ENCODE results near the gene TCEAL4.
"Not testable (repeated sequence)": the region's sequence is repeated elsewhere in the genome, so short reads cannot be mapped to it uniquely, and the experiment has no call there.

The TCEAL4 gene

DNA sequence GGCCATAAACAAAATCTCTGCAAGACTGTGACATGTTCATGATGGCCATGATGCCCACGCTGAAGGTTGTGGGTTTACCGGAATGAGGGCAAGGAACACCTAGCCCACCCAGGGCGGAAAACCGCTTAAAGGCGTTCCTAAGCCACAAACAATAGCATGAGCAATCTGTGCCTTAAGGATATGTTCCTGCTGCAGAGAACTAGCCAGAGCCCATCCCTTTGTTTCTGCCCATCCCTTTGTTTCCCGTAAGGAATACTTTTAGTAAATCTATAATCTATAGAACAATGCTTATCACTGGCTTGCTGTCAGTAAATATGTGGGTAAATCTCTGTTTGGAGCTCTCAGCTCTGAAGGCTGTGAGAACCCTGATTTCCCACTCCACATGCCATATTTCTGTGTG, 9.9 kb downstream of the TCEAL4 start:
- DNase-seq, result not testable (repeated sequence)

DNA sequence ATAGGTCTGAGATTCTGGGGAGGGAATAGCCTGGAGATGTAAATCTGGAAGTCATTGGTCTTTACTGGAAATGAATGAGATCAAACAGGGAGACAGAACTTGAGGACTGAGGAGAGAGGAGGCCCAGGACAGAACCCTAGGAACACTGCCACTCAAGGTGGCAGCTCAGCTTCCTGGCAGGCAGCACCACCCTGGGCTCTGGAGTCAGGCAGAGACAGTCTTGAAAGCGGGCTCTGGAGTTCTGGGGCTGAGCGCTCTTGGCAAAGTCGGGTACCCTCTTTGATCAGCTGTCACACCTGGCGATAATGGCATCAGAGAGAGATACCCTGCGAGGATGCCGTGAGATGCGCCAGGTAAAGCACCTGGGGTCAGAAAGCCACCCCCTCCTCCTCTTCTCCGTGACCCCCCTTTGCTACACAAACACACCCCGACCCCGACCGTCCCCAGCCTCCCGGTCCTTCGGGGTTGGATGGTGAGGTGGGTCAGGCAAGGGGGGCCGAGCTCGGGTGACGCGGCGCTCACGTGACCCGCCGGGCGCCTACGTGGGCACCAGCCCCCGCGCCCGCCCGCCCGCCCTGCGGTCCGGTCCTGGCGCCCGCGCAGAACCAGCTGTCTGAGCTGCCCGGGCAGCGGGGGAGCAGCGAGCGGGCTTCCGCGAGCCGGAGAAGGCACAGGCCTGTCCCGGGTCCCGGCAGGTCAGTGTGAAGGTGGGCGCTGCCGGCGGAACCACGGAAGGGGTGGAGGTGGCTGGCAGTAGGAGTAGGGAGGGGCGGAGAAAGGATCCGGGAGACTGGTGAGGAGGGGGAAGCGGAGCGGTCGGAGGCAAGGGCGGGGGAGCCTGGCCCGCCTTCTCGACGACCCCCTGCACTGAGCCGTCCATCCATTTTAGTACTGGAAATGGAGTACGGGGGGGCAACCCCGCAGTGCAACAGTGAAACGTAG, 22.3 kb downstream of the TCEAL4 start, which contains the start of gene TCEAL3:
Gene TCEAL3 (plus strand): TSS at position 600 of the 942 bp plus-strand sequence. CDS start 1,102 bp downstream, outside the sequence.
- DNase-seq, result peak in 1 of 2 experiments; percentile 27

DNA sequence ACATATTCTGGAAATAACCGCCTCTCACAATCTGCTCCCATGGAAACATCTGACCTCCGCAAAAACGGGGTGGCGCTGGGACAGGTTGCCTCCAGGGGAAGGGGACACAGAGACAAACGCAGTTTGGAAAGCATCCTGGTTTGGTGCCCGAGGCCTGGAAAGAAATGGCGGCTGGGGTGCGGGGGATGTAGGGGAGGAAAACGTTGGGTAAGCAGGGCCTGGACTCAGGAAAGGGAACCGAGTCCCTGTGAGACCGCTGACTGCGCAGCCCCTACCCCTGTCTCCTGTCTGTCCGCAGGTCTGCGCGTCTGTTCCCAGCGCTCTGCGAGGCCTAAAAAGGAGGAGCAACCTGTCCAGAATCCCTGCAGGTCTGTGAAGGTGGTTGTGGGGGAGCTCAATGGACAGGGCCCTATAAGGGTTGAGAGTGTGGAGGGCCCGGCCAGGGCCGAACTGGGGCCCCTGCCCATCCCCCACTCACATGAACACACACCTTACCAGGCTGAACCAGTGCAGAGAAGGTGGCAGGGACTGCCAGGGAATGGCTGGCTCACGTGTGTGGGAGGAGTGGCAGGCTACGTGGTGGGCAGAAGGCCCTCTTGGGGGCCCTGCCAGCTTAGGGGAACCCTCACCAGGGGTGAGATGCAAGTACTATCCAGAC, 23.1 kb downstream of the TCEAL4 start:
- no peak for DNase-seq

DNA sequence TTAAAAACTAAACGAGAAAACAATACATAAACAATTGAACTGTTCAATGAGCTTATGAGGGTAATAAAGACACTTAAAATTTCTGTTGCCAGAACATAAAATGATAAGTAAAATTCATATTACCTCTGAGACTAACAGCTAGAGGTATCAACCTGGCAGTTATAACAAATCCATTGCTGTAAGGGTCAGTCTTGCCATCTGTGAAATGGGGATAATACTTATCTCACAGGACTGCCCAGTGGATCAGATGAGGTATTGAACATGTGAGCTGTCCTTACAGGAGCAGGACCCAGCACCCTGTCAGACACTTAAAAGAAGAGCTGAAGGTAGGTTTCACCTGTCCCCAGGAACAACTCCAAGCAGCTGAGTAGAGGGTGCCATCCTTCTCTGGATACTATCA, 25.0 kb downstream of the TCEAL4 start:
- DNase-seq, result no peak

DNA sequence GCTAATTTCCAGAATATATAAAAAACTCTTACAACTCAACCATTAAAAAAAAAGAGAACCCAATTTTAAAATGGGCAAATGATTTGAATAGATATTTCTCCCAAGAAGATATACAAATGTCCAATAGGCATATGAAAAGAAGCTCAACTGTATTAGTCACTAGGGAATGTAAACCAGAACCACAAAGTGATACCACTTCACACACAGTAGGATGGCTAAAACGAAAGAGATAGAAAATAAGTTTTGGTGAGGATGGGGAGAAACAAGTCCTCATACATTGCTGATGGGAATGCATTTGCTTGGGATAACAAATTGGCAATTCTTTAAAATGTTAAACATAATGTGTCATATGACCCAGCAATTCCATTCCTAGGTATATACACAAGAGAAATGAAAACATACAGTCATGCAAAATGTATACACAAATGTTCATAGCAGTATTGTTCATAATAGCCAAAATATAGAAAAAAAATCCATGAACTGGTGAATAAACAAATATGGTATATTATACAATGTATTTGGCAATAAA, 28.1 kb downstream of the TCEAL4 start:
- DNase-seq, result no peak

DNA sequence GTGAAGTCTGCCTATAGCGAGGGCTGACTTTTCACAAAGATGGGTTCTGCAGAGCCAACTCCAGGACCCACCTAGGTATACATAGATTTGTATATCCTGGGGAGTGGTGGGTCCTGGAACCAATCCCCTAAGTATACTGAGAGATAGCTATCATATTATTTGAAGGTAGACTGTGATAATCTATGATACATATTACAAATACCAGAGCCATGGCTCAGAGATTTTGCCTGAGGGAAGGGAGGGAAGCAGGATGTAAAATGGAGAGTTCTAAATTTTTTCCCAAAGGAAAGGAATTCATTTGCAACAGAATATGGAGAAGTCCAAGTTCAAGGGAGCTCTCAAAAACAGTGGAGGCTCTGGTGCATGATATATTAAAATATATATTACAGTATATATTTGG, 29.7 kb downstream of the TCEAL4 start:
- no peak for DNase-seq

DNA sequence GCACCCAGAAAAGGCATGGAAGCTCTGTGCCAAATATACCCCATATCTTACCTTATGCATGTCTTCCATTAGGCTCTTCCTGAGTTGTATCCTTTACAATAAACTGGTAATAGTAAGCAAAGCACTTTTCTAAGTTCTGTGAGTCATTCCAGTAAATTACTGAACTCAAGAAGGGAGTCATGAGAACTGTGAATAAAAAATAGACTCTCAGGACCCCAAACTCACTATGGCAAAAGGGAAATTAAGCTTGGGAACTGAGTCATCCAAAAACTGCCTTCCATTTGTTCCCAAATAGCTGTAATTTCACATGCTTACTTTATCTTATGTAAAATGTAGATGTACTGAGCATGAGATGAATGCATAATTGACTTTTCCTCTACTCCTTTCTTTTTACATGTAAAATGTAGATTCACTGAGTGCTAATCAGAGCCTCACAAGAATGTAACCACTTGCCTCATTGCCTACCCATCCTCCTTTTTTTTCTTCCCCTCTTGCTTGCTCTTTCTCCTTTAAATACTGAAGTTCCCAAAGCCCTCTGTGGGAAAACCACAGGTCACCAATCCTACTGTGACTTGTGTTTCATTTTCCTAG, 30.6 kb downstream of the TCEAL4 start:
- DNase-seq, result no peak

DNA sequence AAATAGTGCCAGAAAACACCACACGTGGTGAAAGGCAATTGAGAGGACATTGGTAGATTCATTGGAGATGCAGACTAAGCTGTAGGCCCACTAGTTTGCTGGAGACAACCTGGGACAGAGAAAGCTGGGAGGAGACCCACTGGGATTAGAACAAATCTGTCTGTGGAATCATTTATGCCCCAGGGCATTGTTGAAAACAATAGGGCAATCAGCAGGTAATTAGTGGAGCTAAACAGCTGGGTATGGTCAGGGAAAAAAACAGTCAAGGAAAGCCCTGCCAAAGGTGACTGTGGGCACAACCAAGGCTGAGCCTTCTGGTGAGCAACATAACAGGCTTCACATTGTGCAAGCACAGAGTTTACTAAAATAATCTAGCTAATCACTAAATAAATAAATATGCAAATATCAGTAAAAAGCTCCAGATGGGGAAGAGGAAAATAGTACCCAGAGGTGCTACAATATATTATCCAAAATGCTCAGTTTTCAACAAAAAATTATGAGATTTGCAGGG, 31.4 kb downstream of the TCEAL4 start:
- DNase-seq, result no peak

DNA sequence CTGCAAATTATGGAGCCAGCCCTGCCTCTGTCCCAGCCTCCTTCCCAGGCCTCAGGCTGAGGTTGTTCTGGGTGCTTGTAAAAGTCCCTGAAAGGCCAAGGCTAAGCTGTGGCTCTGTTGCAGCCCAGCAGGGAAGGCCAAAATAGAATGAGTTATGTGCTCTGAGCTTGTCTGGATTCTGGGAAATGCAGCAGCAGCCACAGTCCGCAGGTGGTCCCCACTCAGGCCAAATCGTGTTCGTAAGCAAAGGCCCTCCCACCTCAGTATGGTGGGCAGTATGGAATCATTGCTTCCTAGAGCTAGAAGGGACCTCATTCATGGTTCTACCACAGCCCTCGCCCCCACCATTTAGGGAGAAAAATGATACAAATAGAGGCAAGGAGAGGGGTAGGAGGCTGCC, 38.8 kb downstream of the TCEAL4 start:
- no peak for DNase-seq

DNA sequence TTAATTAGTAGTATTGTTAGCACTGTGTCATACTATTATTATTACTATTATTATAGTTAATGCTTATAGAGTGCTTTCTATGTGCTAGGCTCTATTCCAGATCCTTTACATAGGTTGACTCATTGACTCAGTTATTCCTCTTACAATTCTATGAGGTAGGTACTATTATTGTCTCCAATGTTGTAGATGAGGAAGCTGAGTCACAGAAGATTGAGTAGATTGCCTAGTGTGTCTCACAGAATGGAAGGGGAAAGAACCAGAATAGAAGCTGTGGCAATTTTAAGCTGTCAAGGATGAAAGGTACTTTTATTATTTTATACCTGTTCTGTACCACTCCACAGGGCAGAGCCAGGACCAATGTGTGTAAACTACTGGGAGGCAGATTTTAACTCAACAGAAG, 41.5 kb downstream of the TCEAL4 start:
- DNase-seq, result no peak

DNA sequence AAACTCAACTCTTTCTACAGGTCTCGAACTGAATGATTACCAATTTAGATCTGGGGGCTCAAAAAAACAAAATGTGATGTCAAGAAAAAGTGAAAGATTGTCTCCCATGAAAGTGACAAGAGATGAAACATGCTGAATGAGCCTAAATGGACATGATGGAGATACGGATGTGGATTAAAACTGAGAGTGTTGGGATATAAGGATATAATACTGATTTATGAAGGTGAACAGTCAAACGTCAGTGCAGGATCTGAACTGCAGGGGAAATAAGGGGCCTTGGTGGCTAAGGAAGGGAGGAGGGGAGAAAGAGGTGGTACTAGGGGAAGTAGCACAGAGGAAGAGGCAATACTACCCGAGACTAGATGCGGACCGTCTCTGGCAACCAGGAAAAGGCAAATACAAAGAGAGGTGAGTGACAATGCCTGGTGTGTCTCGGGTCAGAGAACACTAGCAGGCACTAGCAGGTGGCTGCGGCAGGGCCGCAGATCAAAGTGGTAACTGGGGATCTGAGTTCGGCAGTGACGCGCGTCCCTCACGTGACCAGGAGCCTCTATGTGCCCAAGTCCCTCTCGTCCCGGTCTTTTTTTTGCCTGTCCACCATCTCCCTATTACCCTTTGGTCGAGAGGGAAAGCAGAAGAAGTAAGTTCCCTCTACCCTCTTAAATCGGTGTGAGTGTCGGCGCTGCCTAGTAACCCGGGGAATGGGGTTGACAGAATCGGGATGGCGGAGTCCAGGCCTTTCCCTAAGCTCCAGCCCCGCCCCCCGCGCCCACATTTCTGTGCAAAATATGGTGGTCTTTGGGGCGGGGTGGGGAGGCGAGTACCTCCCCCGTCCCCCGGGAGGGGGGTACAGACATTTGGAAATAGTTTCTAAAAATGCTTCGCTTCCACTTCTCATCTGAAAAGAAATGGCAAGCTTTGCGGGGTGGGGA, 43.3 kb downstream of the TCEAL4 start, which contains the start of gene TCEAL1:
Gene TCEAL1 (plus strand): TSS at position 590 of the 932 bp plus-strand sequence. CDS start 942 bp downstream, outside the sequence.
- DNase-seq, result peak in 1 of 2 experiments; percentile 18

DNA sequence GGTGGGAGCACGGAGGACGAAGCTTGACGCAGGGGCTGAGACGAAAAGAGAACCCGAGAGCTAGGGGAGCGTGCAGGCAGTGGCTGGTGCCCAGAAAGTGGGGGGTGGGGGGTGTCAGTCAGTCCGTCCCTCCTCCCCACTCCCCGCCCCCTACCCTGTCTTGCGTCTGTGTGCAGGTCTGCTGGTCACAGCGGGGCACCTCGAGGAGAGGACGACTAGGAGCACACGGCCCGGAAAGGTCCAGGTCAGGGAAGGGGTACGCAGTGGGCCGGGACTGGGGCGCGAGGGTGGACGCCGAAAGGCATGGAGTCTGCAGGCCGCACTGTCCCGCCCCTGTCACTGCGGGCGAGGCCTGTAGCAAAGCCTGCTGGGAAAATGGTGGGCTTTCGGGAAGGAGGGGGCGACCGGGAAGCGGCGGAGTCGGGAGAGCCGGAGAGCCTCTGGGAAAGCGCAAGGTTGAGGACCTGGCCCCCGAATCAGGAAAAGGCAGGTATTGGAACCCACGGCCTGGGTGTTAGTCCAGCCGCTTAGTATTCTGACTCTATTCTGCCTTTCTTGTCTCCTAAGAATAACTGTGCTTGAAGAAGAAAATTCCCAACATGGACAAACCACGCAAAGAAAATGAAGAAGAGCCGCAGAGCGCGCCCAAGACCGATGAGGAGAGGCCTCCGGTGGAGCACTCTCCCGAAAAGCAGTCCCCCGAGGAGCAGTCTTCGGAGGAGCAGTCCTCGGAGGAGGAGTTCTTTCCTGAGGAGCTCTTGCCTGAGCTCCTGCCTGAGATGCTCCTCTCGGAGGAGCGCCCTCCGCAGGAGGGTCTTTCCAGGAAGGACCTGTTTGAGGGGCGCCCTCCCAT, 44.2 kb downstream of the TCEAL4 start:
- DNase-seq, result peak; percentile 27 to 36

DNA sequence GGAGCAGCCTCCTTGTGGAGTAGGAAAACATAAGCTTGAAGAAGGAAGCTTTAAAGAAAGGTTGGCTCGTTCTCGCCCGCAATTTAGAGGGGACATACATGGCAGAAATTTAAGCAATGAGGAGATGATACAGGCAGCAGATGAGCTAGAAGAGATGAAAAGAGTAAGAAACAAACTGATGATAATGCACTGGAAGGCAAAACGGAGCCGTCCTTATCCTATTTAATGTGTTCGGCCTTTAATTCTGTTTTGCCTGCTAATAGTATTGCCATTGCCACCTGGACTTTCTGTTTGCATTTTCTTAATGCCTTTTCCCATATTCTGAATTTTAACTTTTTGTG, 44.8 kb downstream of the TCEAL4 start:
- DNase-seq, result no peak

DNA sequence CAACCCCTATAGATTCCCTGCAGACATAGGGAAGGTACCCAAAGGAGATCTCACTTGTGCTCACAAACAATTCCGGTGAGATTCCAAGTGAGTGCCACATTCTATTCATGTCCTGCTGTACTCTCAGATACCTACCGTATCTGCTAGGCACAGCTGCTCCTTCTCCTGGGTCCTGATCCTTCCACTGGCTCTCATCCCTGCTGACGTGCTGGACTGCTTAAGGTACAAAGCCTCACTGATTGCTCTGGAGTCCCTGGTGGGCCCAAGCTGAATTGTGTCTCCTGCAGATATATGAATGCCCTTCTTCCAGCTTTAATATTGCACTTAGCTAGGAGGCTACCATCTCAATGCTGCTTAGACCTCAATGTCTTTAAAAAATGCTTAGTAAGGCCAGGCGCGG, 45.8 kb downstream of the TCEAL4 start:
- DNase-seq, result no peak

DNA sequence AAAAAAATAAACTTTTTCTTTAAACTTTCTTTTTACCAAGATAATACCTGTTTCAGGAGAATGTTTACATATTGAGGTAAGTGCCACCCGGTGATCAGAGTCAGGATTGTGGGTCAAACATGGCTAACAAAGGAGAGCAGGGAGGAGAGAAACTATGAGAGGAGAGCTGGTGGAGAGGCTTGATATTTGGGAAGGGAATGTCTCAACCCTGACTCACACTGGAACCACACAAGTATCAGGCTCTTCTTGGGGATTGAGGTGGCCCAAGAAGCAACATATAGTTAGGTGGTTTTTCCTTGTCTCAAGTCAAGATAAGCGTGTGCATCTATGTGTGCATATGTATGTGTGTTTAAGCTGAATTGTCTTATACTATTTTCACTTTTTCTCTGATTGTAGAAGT, 50.1 kb downstream of the TCEAL4 start:
- no peak for DNase-seq
